Measurements from ENCODE around the gene TM4SF4. TPM values are rescaled to one million over a fixed set of nuclear protein-coding genes. Genes with fewer than 3 reads are reported as not detected.

TM4SF4 gene
- total RNA-seq, 1 experiment from 2014 or later, result 2.7 TPM

DNA sequence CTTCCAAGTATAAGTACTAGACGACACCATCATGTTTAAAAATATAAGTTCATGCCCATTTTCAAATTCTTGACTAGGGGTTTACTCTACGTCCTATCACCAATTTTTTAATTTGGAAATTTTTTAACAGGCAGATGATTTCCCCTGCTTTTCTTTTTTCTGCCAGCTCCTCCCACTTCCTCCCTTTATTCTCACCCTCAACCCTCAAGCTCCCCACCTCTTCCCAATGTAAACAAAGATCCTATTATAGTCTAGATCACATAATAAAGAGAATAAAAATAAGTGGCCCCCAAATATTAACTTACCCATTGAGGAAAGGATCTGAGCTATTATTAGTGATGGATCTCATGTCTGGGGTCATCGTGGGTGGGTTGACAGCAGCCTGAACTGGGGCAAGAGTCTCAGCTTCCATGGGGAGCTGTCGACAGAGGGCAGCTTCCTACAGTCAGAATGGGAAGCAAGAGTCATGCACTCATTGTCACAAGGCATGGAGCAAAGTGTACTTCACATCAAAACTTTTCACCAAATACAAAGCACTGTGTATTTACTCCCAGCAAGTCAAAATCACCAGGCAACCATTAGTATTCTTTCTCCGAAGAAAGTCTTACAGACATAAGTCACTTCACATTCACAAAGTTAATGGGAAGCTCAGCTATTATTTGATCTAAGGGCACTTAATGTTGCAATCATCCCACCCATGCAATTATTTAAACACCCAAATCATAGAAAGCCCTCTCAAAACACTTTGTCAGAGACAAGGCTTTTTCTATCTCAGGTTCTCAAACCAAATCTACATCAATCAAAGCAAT lies 53.2 kb downstream of the TM4SF4 start:
- Histone ChIP-seq H3K27me3 (replicated peaks; ENCODE audit: control insufficient read depth, insufficient read depth, low read length) (no peaks in the 10 kb centered on the region), H3K4me1 (no peaks in the 10 kb centered on the region), H3K9me3 (no peaks in the 10 kb centered on the region), H3K4me3 (ENCODE audit: low read depth, low read length) (no peak overlapping the region), H3K36me3 (ENCODE audit: control insufficient read depth, insufficient read depth, low read length) (no peaks in the 10 kb centered on the region)
- H3K9me3 Mint-ChIP-seq (ENCODE audit: unreplicated experiment), result no peaks in the 10 kb centered on the region
- BruUV-seq (replicated peaks), result no TSS peak
- H3K4me3 Mint-ChIP-seq (ENCODE audit: unreplicated experiment), result no peak overlapping the region
- DNase-seq, result no peak
- ChIA-PET POLR2A (no interaction called here), CTCF (no interaction called here)
- intact Hi-C loops (cut with micrococcal nuclease; ENCODE audit: unreplicated experiment), result no loop called here
- no peaks in the 10 kb centered on the region for H3K4me1 Mint-ChIP-seq (ENCODE audit: low read depth, unreplicated experiment)
- TF ChIP-seq, protein P1, sequence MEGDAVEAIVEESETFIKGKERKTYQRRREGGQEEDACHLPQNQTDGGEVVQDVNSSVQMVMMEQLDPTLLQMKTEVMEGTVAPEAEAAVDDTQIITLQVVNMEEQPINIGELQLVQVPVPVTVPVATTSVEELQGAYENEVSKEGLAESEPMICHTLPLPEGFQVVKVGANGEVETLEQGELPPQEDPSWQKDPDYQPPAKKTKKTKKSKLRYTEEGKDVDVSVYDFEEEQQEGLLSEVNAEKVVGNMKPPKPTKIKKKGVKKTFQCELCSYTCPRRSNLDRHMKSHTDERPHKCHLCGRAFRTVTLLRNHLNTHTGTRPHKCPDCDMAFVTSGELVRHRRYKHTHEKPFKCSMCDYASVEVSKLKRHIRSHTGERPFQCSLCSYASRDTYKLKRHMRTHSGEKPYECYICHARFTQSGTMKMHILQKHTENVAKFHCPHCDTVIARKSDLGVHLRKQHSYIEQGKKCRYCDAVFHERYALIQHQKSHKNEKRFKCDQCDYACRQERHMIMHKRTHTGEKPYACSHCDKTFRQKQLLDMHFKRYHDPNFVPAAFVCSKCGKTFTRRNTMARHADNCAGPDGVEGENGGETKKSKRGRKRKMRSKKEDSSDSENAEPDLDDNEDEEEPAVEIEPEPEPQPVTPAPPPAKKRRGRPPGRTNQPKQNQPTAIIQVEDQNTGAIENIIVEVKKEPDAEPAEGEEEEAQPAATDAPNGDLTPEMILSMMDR (IDR thresholded peaks at IDR 0.05; ENCODE audit: insufficient read depth in 1 of 2, low read depth in 1 of 2, low read length in 1 of 2, severe bottlenecking in 1 of 2, unreplicated experiment in 1 of 2), result peak in 1 of 2 experiments; percentile 13
- no peaks in the 10 kb centered on the region for H3K27me3 Mint-ChIP-seq (ENCODE audit: insufficient read depth, unreplicated experiment)
- peaks cover 33% of the 10 kb centered on the region for H3K36me3 Mint-ChIP-seq (ENCODE audit: insufficient read depth, unreplicated experiment)
- no peak overlapping the region for H3K27ac Mint-ChIP-seq (ENCODE audit: unreplicated experiment)

DNA sequence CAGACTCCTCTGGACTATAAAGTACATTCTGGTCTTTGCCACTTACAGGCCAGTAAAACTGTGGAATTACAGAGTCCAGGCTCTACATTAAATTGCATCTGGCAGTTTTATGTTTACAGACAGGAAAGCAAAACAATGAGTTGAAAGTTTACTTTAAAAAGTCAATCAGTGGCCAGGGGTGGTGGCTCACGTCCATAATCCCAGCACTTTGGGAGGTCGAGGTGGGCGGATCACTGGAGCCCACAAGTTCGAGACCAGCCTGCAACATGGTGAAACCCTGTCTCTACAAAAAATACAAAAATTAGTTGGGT lies 53.8 kb downstream of the TM4SF4 start:
- ChIA-PET POLR2A (no interaction called here), CTCF (no interaction called here)
- Mint-ChIP-seq H3K27me3 (ENCODE audit: insufficient read depth, unreplicated experiment) (no peaks in the 10 kb centered on the region), H3K4me1 (ENCODE audit: low read depth, unreplicated experiment) (no peaks in the 10 kb centered on the region), H3K36me3 (ENCODE audit: insufficient read depth, unreplicated experiment) (peaks cover 33% of the 10 kb centered on the region), H3K9me3 (ENCODE audit: unreplicated experiment) (no peaks in the 10 kb centered on the region), H3K27ac (ENCODE audit: unreplicated experiment) (no peak overlapping the region), H3K4me3 (ENCODE audit: unreplicated experiment) (no peak overlapping the region)
- intact Hi-C loops (cut with micrococcal nuclease; ENCODE audit: unreplicated experiment), result no loop called here
- TF ChIP-seq, protein P1 (IDR thresholded peaks at IDR 0.05; ENCODE audit: insufficient read depth in 1 of 2, low read depth in 1 of 2, low read length in 1 of 2, severe bottlenecking in 1 of 2, unreplicated experiment in 1 of 2), result no peak
- Histone ChIP-seq H3K27me3 (replicated peaks; ENCODE audit: control insufficient read depth, insufficient read depth, low read length) (no peaks in the 10 kb centered on the region), H3K36me3 (ENCODE audit: control insufficient read depth, insufficient read depth, low read length) (no peaks in the 10 kb centered on the region), H3K4me3 (ENCODE audit: low read depth, low read length) (no peak overlapping the region), H3K4me1 (no peaks in the 10 kb centered on the region), H3K9me3 (no peaks in the 10 kb centered on the region)
- DNase-seq, result no peak
- no TSS peak for BruUV-seq (replicated peaks)

DNA sequence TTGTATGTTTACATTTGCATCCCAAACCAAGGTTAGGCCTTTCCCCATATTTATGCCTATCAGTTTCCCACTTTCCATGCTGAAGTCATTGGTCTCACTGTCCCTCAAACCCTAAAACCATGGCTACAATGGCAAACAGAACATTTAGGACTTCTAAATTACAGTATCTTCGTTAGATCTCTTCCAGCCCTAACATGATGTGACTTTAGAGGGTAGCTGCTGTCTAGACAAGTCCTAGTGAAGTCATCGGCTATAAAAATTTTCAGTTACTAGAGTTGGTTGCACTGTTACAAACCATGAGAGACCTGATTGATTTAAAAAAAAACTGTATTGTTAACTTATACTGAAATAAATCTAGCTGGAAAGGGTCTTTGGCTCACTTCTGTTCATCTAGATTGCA lies 54.6 kb downstream of the TM4SF4 start:
- DNase-seq, result no peak
- H3K4me1 ChIP-seq, result no peaks in the 10 kb centered on the region
- Mint-ChIP-seq H3K9me3 (ENCODE audit: unreplicated experiment) (no peaks in the 10 kb centered on the region), H3K4me3 (ENCODE audit: unreplicated experiment) (no peak overlapping the region), H3K4me1 (ENCODE audit: low read depth, unreplicated experiment) (no peaks in the 10 kb centered on the region), H3K27ac (ENCODE audit: unreplicated experiment) (no peak overlapping the region), H3K36me3 (ENCODE audit: insufficient read depth, unreplicated experiment) (peaks cover 26% of the 10 kb centered on the region), H3K27me3 (ENCODE audit: insufficient read depth, unreplicated experiment) (no peaks in the 10 kb centered on the region)
- no peaks in the 10 kb centered on the region for H3K27me3 ChIP-seq (replicated peaks; ENCODE audit: control insufficient read depth, insufficient read depth, low read length)
- no peaks in the 10 kb centered on the region for H3K9me3 ChIP-seq
- no peaks in the 10 kb centered on the region for H3K36me3 ChIP-seq (ENCODE audit: control insufficient read depth, insufficient read depth, low read length)
- intact Hi-C loops (cut with micrococcal nuclease; ENCODE audit: unreplicated experiment), result no loop called here
- no TSS peak for BruUV-seq (replicated peaks)
- H3K4me3 ChIP-seq (ENCODE audit: low read depth, low read length), result no peak overlapping the region
- TF ChIP-seq, protein P1 (IDR thresholded peaks at IDR 0.05; ENCODE audit: insufficient read depth in 1 of 2, low read depth in 1 of 2, low read length in 1 of 2, severe bottlenecking in 1 of 2, unreplicated experiment in 1 of 2), result no peak
- ChIA-PET CTCF (no interaction called here), POLR2A (interaction anchor here (0.6 kb wide), 1 partner anchor 694 kb away, joined by 4 read pairs; no protein-coding TSS in a partner anchor)

Measured in Caco-2 (cell line).